GM18505 (cell line): ENCODE measurements around the gene CPLX1.
"Not testable (repeated sequence)": the region's sequence is repeated elsewhere in the genome, so short reads cannot be mapped to it uniquely, and the experiment has no call there.

Source experiments
- ATAC-seq: cut with Tn5 transposase; IDR thresholded peaks from one replicate; pipeline ENCODE4 v1.9.1; 2021; ENCODE audit not compliant: unreplicated experiment
- POLR2A ChIP-seq: IDR thresholded peaks from 4 replicates; pipeline ENCODE4 v1.6.1; 2011; ENCODE audit warnings: borderline replicate concordance; ENCODE audit not compliant: insufficient read depth, insufficient read length; ENCODE audit errors: extremely low read depth

Gene CPLX1

GRCh38 chr4:779555-779954, 46.4 kb downstream of the CPLX1 start:
- no peak for ATAC-seq
- TF ChIP-seq POLR2A: no peak

- no peak for ATAC-seq
- no peak for TF ChIP-seq POLR2A
Observed at GRCh38 chr4:777520-778262, 48.2 kb downstream of the CPLX1 start.

GRCh38 chr4:776743-777441, 49.0 kb downstream of the CPLX1 start:
- no peak for TF ChIP-seq POLR2A
- no peak for ATAC-seq

GRCh38 chr4:775485-775884, 50.4 kb downstream of the CPLX1 start:
- not testable (repeated sequence) for ATAC-seq

GRCh38 chr4:774419-775092, 51.4 kb downstream of the CPLX1 start:
- not testable (repeated sequence) for ATAC-seq

GRCh38 chr4:773214-773613, 52.7 kb downstream of the CPLX1 start:
- no peak for TF ChIP-seq POLR2A
- ATAC-seq: no peak

GRCh38 chr4:772776-773175, 53.2 kb downstream of the CPLX1 start:
- TF ChIP-seq POLR2A: no peak
- no peak for ATAC-seq

GRCh38 chr4:772118-772517, 53.8 kb downstream of the CPLX1 start:
- no peak for ATAC-seq
- TF ChIP-seq POLR2A: no peak

- no peak for ATAC-seq
- no peak for TF ChIP-seq POLR2A
Observed at GRCh38 chr4:771464-771863, 54.5 kb downstream of the CPLX1 start.

GRCh38 chr4:770022-770421, 55.9 kb downstream of the CPLX1 start:
- no peak for ATAC-seq
- no peak for TF ChIP-seq POLR2A

- TF ChIP-seq POLR2A: peak; percentile 11
- no peak for ATAC-seq
Observed at GRCh38 chr4:769511-769910, 56.4 kb downstream of the CPLX1 start.

- ATAC-seq: no peak
- TF ChIP-seq POLR2A: no peak
Observed at GRCh38 chr4:768995-769394, 56.9 kb downstream of the CPLX1 start.

- no peak for TF ChIP-seq POLR2A
- ATAC-seq: no peak
Observed at GRCh38 chr4:768076-768475, 57.9 kb downstream of the CPLX1 start.
